HG02943 (cell line): ENCODE data around the gene RIMBP3C.
"Not testable (repeated sequence)": the region's sequence is repeated elsewhere in the genome, so short reads cannot be mapped to it uniquely, and the experiment has no call there.

Source experiments
- ATAC-seq: cut with Tn5 transposase; IDR thresholded peaks from one replicate; pipeline ENCODE4 v1.9.1; 2021; ENCODE audit warnings: mild to moderate bottlenecking, low read depth, moderate library complexity; ENCODE audit not compliant: unreplicated experiment

RIMBP3C gene

GRCh38 chr22:21551361-21551760, at the start of gene RIMBP3C:
RIMBP3C (minus strand) TSS chr22:21551461; CDS start chr22:21550976, 485 bp downstream.
- ATAC-seq: not testable (repeated sequence)

- ATAC-seq: no peak
Measured at GRCh38 chr22:21599053-21599893, 48.0 kb upstream of the RIMBP3C start.

GRCh38 chr22:21598302-21598701, 47.0 kb upstream of the RIMBP3C start:
- ATAC-seq: no peak

- not testable (repeated sequence) for ATAC-seq
Measured at GRCh38 chr22:21596356-21597135, 45.3 kb upstream of the RIMBP3C start.

- no peak for ATAC-seq
Measured at GRCh38 chr22:21594865-21595452, 43.7 kb upstream of the RIMBP3C start.

- no peak for ATAC-seq
Measured at GRCh38 chr22:21593406-21594232, 42.4 kb upstream of the RIMBP3C start.

GRCh38 chr22:21592422-21592821, 41.2 kb upstream of the RIMBP3C start:
- ATAC-seq: no peak

- ATAC-seq: no peak
Measured at GRCh38 chr22:21591695-21592094, 40.4 kb upstream of the RIMBP3C start.

GRCh38 chr22:21590809-21591641, 39.8 kb upstream of the RIMBP3C start:
- ATAC-seq: no peak

- ATAC-seq: no peak
Measured at GRCh38 chr22:21589396-21589795, 38.1 kb upstream of the RIMBP3C start.

GRCh38 chr22:21587803-21588611, 36.7 kb upstream of the RIMBP3C start:
- ATAC-seq: peak; percentile 70

- ATAC-seq: no peak
Measured at GRCh38 chr22:21585389-21585788, 34.1 kb upstream of the RIMBP3C start.

- ATAC-seq: no peak
Measured at GRCh38 chr22:21582801-21583740, 31.8 kb upstream of the RIMBP3C start.

GRCh38 chr22:21581009-21581713, 29.9 kb upstream of the RIMBP3C start:
- not testable (repeated sequence) for ATAC-seq

GRCh38 chr22:21580623-21581007, 29.4 kb upstream of the RIMBP3C start:
- not testable (repeated sequence) for ATAC-seq

GRCh38 chr22:21579474-21579851, 28.2 kb upstream of the RIMBP3C start:
- no peak for ATAC-seq
